HUDEP-2 (cell line): ENCODE results near the gene YIPF5.

Experiments used
- DNase-seq, 76 experiments: peaks; one replicate each; lab custom pipeline; 2025; ENCODE audit not compliant: unreplicated experiment in 76 of 76; lab: John Stamatoyannopoulos, UW

YIPF5 gene

DNA sequence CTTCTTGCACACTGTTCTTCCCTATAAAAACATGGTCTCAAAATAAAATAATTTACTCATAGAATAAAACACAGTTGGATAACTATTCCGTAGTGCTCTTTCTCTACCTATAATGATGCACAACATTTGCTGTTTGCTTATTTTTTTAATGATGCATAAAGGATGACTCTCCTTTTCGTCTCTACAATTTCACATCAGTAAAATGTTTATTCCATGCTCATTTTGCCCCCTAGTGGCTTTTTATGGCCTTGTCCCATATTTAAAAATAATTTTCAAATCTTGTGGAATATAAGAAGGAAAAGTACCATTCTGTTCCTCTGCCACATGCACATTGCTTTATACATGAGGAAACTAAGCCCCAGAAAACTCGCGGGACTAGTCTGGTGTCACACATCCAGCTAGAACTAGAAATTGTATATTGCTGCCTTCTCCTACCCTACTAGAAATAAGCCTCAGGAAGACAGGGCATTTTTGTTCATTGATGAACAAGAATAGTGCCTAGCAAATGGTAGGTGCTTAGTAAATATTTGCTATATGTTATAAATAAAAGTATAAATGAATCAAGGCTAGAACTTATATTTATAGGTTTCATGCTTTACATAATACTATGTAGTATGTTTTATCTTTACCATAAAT, 12.9 kb upstream of the YIPF5 start:
- DNase-seq = peak in 3 of 76 experiments; percentile 0 to 6 (median 5)

DNA sequence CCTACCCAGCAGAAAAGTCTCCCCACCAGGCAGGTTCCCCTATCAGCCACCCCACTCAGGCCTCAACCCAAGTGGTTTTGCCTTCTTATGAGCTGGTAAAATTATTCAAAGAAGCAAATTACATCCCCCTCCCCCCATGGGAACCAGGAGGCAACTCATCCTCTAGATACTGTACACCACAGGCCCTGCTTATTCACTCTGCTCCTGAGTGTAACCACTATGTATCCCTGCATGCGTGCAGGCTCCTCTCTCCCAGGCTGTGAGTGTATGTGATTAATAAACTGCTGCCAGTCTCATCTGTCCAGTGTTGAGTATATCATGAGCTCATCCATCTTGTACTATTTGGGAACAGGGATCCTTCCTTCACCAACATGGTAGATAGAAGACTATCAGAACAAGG, 8.8 kb upstream of the YIPF5 start:
- no peak for DNase-seq

DNA sequence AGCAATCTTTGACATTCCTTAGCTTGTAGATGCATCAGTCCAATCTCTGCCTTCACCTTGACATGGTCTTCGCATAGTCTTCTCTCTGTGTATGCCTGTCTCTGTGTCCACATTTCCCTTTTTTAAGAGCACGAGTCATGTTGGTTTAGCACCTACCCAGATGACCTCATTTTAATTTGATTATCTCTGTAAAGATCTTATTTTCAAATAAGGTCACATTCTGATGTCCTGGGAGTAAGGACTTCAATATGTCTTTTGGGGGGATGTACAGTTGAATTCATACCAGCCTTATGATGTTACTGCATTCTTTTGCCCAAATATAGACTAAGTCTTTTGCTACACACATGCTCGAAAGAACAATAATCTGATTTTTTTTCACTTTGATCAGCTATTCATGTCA, 7.1 kb upstream of the YIPF5 start:
- DNase-seq = no peak

DNA sequence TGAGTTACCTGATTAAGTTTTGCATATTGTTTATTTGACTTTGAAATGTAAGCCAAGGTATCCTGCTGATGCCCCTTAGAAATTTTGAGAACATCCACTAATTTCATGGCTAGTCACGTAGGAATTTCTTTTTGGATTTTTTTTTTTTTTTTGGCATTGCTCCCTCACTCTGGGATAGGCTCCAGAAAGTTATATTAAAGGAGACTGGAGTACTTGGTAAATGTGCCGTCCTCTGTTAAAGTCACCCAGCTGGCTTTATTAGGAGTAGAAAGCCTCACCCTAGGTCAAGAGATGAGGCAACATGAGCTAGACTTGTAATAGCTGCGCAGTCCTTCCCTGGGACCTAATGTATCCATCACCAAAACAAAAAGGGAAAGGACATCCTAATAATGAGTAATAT, 3.3 kb upstream of the YIPF5 start:
- DNase-seq = no peak

DNA sequence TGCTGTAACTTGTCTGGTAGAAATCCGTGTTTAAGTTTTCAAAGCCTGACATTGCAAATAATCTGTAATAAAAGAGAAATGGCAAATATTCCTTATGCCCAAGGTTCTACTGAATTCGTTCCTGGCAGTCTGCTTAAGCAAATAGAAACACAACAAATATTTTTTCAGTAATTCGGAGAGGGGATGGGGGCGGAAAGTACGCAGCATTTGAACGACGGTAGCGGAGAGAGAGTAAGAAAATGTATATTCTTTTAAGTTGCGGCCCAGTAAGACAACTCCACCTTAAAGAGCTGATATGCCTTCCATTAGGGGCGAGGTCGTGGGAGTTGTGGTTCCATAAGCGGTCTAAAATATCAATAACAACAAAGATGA, 569 bp downstream of the YIPF5 start:
- DNase-seq = no peak

DNA sequence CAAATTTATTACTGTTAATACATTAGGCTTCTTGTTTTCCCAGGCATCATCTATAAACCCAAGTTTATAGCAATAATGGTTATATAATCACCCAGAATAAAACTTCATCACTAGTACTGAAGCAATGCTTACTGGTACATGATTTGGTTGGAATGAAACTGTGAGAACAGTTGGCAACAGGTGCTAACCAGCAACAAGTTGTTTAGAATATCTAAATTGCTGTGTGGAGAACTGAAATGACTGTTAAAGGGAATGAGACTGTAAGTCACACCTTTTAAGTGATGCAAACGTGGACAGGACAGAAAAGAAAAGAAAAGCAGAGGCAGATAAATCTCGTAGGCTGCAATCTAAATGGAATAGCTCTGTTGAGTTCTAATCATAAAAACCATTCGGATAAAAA, 2.5 kb downstream of the YIPF5 start:
- DNase-seq = no peak

DNA sequence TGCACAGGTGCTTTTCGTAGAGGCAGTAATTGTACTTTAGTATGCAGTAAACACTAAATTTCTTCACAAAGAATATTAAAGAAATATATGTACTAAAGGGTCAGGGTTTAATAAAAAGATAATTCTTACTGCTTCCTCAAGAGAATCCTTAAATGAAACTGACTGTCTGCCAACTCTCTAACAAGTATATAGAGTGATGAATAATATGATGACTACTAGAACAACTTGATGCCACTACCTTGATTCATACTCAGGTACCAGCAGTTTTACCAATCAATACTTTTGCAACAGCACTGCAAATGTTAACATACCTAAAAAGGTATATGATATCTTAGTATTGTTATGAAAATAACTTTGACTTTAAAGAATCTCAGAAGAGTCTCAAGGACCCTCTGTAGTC, 3.8 kb downstream of the YIPF5 start:
- DNase-seq = no peak

DNA sequence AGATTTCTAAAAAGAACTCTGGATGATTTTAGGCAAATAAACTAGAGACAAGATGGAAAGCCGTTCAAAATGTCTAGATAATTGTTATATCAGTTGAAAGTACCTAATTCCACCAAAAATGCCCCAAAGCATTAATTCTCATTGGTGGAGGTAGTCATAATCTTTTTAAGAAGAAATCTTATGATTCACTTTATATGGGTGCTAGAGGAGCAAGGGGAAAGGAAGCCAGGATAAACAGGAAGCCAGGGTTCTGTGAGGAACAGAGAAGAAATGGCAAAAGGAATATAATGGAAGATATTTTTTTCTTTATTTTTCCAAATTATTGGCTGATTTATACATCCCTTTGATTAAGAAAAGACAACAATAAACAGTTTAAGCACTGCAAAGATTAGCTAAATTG, 7.8 kb downstream of the YIPF5 start:
- DNase-seq = no peak

DNA sequence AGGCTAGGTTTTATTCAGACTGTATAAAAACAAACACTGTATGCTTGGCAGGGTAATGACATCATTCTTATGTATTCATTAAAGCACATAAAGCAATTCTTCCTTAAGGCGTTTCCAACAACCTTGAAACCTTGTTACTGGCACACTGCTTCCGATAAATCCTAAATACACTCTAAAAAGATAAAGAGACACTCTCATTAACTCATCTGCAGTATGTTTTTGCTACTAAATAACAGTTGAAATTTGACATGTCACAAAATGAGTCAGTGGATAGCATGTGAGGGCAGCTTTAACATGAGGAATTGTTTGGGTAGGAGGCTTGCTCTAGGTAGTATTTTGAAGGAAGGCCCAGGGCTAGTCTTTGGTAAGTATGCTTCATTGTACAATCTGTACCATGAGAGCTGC, 13.7 kb downstream of the YIPF5 start:
- no peak for DNase-seq

DNA sequence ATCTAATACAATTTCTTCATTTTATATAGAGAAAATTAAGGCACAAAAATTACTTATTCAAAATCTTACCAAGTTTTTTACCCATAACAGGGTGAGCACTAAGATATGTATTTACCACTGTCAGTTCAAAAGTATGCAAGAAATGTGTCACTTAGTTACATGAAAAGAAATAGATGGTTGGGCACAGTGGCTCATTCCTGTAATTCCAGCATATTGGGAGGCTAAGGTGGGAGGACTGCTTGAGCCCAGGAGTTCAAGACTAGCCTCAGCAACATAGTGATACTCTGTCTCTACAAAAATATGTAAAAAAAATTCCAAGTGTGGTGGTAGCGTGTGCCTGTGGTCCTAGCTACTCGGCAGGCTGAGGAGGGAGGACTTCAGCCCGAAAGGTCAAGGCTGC, 19.4 kb downstream of the YIPF5 start:
- DNase-seq = no peak

DNA sequence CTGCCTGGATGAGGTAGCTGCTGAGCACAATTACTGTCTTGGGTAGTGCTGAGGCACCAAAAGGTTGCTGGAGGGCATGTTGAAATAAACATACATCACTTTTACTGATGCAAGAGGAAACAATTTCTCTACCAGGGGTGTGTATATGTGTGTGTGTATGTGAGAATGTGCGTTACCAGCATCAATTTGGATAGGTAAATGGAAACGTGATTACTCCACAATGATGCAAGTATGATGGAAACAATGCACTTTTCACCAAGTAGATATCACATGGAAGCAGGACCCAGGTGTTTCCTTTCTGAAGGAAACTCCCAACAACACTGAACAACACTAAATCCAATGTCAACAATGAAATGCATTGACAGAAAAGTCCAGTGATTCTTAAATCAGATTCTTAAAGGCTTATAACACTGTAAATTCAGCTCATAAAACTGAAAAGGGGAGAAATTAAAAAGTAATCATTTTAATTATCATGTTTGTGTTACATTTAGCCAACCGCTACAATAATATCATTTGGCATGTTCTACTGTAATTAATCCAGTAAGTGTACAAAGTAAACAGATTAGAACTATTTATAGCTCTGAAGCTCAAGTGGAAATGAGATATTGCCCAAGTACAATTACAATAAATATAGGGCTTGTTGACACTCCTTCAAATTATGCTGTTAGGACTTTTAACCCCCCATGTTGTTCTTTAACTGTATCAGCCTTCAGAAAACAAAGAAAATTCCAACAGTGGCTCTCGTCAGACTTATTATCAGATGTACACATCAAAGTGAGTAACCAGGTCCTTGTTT, 25.3 kb downstream of the YIPF5 start:
- DNase-seq = no peak

DNA sequence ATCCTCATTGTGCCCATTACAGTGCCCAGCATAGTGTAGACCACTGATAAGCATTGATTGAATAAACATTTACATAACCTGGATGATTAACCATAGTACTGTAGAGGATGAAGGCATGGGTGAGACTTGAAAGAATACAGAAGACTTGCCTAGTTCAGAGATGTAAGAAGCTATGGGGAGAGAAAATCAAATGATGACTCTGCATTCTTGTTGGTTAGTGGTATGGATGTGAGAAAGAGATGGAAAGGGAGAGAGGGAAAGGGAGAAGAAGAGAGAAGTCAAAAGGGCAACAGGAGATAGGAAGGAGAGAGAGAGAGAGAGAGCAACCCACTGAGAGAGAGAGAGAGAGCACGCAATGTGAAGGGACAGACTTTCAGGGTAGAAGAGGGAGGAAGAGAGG, 26.8 kb downstream of the YIPF5 start:
- no peak for DNase-seq

DNA sequence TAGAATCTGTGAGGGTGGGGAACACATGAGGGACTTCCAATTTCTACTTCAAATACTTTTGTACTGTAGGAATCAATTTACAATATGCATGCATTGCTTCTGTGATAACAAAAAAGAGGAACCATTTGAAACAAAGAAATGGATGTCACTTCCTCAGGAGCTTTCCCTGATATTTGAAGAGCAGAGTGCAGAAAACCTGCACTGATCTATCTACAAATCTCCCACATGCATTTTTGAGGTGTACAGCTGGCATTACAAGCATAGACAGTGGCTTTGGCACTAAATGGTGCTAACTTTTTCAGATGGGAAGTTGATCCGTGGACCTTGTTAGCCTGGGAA, 27.7 kb downstream of the YIPF5 start:
- no peak for DNase-seq

DNA sequence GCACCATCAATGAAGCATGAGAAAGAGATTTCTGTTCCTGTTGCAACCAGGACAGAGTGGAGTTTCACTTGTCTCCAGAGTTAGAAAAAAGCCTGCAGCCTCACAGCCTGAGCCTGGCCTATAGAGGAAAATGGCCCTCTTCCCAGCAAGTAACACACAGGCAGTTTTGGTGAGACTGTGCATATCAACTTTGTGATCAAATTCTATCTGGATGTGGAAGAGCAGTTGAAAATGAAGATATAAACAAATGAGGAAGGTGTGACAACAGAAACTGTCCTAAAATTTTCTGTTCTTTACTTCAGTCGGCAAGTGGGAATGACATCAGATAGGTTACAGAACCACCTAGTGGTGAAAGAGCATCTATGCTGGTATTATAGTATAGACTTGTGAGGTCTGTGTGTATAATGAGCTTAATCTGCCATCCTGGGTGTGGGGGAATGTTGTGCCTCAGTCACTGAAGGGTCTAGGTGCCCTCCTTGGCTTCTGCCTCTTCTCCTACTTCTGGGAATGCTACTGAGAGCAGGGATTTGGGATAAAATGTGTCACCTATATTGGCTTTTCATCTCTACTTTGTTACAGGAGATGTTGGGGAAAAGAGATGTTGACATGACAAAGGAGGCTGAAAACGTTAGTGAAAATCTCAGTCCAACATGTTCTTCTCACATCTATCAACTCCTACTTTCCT, 28.2 kb downstream of the YIPF5 start:
- peak in 4 of 76 experiments; percentile 0 to 18 (median 3) for DNase-seq

DNA sequence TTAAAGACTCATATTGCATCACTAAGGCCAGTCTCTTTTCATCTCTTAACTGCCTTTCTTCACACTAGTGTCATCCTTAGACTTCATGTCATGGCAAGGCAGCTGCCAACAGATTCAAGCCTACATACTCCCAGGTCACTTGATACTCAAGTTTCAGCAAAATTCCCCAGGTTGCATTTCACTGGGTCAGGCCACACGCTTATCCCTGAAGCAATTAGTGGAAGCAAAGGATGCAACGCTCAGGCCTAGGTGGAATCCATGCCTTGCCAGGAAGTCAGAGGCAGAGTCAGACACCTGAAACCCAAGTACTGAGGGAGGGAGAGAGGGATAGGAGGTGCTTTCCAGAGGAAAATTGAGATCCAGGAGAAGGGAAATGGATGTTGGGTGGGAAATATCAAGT, 28.9 kb downstream of the YIPF5 start:
- DNase-seq = no peak

DNA sequence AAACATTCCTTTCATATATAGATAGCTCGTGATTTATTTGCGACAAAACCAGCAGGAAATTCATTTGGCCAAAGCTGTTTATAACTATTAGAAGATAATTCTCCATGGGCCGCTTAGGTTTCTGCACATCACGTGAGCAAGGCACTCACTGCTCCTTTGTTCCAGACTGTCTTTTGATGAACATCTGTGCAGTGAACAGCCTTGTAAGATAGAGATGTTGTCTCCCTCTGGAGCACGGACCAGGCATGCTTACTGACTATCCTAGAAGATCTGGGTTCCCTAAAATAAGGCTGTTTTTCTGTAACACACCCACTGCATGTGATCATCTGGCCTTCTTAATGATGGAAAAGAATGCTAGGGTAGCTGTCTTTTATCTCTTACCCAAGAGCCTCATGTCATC, 30.9 kb downstream of the YIPF5 start:
- DNase-seq = no peak

DNA sequence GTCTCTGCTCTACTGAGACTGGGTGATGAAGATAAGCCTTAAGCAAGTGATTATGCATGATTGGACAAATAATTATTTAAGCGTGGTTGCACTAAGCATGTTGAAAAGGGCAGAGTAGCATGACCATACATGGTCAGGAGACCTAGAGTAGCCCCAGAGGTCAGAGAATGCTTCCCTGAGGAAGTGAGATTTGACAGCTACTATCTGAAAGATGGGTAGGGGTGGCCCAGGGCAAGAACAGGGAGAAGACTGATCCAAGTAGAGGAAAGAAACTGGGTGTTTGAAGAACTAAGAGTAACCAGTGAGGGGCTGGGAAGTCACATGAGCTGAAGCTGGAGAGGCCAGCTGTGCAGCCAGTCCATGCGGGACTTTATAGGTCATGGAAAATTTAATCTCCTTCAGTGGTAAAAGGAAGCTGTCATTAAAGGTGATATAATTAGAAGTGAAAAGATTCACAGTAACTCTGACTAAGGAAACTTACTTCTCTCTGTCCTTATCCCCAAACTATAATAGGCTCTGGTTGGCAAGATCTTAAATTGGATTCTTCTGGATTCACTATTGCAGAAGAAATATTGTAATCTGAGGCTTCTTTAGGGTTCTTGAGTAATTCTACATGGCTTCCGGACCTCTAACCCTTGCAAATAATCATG, 35.2 kb downstream of the YIPF5 start:
- no peak for DNase-seq

DNA sequence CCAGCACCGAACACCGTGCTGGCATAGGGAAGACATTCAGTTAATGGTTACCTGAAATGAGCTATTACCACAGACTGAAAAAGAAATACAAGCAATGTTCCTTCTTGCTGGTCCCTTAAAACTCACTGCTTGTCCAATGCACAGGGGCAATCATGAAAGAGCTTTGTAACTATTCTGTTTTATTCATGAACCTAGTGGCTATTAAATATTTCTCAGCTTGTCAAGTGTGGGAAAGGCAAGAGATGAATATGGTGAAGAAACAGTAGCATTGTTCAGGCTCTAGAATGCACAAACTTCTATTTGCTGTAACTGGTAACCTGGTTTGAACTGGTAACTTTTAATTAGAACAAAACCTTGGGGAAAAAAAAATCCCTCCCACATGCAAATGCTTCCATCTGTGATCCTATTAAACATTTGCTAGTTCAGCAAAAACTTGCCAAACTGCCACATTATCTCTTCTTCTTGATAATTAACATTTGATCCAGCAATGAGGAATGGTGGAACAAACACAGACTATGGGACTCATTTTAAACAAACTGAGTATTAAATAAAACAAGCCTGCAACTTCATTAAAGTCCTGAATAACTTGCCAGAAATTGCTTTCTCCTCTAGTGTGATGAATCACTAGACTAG, 36.1 kb downstream of the YIPF5 start:
- DNase-seq = no peak

DNA sequence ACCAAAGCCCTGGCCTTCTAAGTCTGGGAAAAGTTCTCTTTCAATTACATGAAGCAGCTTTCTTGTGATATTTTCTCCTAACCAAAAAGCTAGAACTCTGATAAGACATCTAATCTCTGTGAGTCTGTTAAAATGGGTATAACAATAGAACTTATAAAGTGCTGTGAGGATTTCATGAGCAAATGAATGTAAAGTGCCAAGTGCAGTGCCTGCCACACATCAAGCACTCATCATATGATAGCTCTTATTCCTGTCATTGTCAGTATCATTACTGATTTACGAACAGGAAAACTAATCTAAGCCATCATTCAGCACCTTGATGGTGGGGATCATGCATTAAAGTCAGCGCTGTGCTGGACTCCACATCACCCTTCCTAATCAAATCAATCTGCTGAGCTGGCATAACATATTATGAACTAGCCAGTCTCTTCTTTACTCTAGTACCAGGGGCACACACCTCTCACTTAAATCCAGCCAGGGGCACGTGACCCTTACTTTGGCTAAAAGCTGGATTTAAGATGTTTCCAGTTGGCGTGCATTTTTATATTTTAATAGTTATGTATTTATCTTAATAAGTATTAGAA, 37.3 kb downstream of the YIPF5 start:
- DNase-seq = no peak

DNA sequence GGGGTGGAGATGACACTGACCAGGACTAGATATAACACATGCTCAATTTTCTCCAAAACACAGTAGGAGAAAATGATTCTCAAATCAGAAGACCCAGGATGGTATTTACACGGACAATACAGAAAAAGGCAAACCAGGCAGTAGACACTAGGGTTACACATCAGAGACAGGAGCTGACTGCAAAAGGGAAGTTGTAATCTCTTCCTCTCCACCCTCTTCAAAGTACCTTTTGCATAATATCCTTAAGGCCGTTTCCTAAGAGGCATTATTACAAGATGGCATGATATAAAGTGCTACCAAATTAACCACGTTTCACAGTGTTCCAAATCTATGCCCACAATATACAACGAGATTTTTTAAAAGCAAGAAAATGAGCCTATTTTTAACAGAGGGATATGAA, 39.2 kb downstream of the YIPF5 start:
- DNase-seq = no peak

DNA sequence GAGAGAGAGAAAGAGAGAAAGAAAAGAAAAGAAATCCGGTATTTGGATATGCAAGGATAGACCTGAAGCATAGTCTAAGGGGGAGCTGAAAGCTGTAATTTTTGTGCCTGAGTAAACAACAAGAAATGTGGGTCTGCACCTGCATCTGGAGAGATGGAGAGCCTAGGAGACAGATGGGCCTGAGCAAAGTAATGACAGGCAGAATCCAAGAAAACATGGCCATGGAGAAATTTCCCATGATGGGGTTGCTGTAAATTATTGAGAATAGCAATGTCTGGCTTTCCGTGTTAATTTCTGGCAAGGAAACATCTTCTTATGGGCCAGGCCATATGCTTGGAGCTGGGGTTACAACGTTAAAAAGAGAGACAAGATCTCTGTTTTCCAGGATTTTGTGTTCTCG, 40.2 kb downstream of the YIPF5 start:
- no peak for DNase-seq
